ENCODE results near the gene PGAM5. TPM values are rescaled to one million over a fixed set of nuclear protein-coding genes. Genes with fewer than 3 reads are reported as not detected.
A peak's percentile ranks its signal among the peaks of the same experiment; 100 is the strongest.

Gene PGAM5
- total RNA-seq, 1 experiment from 2014 or later: 112 TPM

DNA sequence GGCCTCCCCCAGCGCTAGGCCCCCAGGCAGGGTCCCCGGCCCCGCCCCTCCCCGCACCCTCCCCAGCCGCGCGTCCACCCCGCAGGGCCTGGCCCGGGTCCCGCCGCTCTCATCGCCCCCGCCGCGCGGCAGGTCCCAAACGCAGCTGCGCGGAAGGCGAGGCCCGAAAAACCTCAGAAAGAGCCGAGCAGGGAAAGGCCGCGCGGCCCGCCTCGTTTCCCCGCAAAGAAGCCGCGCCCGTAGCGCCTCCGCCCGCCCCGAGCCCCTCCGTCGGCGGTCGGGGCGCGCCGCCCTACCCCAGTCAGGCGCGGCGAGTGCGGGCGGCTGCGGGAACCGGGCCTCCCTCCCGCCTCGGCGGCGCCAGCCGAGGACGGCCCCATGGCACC is 23.8 kb upstream of the PGAM5 start:
- no peak overlapping the region for H3T11ph ChIP-seq (ENCODE audit: low read length)
- H4K91ac ChIP-seq (ENCODE audit: insufficient read length, low read depth, low read length): no peak overlapping the region
- TF ChIP-seq, protein P1, sequence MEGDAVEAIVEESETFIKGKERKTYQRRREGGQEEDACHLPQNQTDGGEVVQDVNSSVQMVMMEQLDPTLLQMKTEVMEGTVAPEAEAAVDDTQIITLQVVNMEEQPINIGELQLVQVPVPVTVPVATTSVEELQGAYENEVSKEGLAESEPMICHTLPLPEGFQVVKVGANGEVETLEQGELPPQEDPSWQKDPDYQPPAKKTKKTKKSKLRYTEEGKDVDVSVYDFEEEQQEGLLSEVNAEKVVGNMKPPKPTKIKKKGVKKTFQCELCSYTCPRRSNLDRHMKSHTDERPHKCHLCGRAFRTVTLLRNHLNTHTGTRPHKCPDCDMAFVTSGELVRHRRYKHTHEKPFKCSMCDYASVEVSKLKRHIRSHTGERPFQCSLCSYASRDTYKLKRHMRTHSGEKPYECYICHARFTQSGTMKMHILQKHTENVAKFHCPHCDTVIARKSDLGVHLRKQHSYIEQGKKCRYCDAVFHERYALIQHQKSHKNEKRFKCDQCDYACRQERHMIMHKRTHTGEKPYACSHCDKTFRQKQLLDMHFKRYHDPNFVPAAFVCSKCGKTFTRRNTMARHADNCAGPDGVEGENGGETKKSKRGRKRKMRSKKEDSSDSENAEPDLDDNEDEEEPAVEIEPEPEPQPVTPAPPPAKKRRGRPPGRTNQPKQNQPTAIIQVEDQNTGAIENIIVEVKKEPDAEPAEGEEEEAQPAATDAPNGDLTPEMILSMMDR (conservative IDR thresholded peaks at IDR 0.05): no peak
- no peak for DNase-seq
- H3K18ac ChIP-seq (ENCODE audit: insufficient read length, low read depth, low read length): no peak overlapping the region
- H3K9me3 ChIP-seq (ENCODE audit: control insufficient read depth, low read depth, low read length): no peaks in the 10 kb centered on the region
- no peak overlapping the region for H3K27ac ChIP-seq (ENCODE audit: insufficient read length, low read depth, low read length)
- no peak overlapping the region for H2BK5ac ChIP-seq (ENCODE audit: insufficient read length, low read length)
- no peak overlapping the region for H2BK12ac ChIP-seq (ENCODE audit: insufficient read length, low read depth, low read length)
- H3K4me1 ChIP-seq (ENCODE audit: insufficient read depth, low read length): no peaks in the 10 kb centered on the region; the same call in 1 of the 2 replicates
- no peak overlapping the region for H3K27ac Mint-ChIP-seq
- peaks cover 5% of the 10 kb centered on the region for H3K23me2 ChIP-seq (ENCODE audit: insufficient read length, low read depth, low read length, poor library complexity, severe bottlenecking)
- H2AK5ac ChIP-seq (ENCODE audit: insufficient read length, low read length): no peak overlapping the region
- peaks cover 10% of the 10 kb centered on the region; the same call in 1 of the 2 replicates for H3K79me2 ChIP-seq (ENCODE audit: insufficient read depth, low read length)
- H2BK20ac ChIP-seq (ENCODE audit: low read depth, low read length, poor library complexity, severe bottlenecking): no peak overlapping the region
- no peaks in the 10 kb centered on the region; a peak in 1 of 5 replicates for H3K9me3 Mint-ChIP-seq
- H3K4ac ChIP-seq (ENCODE audit: low read depth, low read length): no peak overlapping the region
- H3K79me1 ChIP-seq (ENCODE audit: insufficient read depth, low read depth, low read length, poor library complexity, severe bottlenecking): no peaks in the 10 kb centered on the region
- H3K23ac ChIP-seq (ENCODE audit: insufficient read length, low read depth, low read length): no peak overlapping the region
- H2AFZ ChIP-seq (ENCODE audit: low read length): no peak overlapping the region
- H3K4me2 ChIP-seq (ENCODE audit: insufficient read depth, insufficient read length, low read length): peak overlapping the region; percentile 48
- H3K14ac ChIP-seq (ENCODE audit: insufficient read depth, low read length): peak overlapping the region; percentile 75
- peaks cover 6% of the 10 kb centered on the region for H3K27me3 Mint-ChIP-seq (ENCODE audit: low read depth)
- H2BK15ac ChIP-seq (ENCODE audit: low read depth, low read length): no peak overlapping the region
- no peak overlapping the region for H4K5ac ChIP-seq (ENCODE audit: insufficient read length, low read depth, low read length)
- peaks cover 14 to 24% (median 20%) of the 10 kb centered on the region in 3 experiments; a peak in 6 of 7 replicates for H3K36me3 Mint-ChIP-seq (ENCODE audit: insufficient read depth in 1 of 3, low read depth in 3 of 3)
- H3K56ac ChIP-seq (ENCODE audit: insufficient read length, low read depth, low read length): no peak overlapping the region
- peaks cover 7% of the 10 kb centered on the region for H3K27me3 ChIP-seq (ENCODE audit: insufficient read depth, low read length)
- H3K4me1 Mint-ChIP-seq: peaks cover 15 to 20% of the 10 kb centered on the region in 2 experiments
- peak overlapping the region; percentile 72 to 84 for H3K4me3 Mint-ChIP-seq
- H2BK120ac ChIP-seq (ENCODE audit: low read depth, low read length, poor library complexity, severe bottlenecking): no peak overlapping the region
- H4K8ac ChIP-seq (replicated peaks; ENCODE audit: insufficient read length, low read depth, low read length): no peak overlapping the region
- no CpG with 5 or more reads among the region's 55 CpGs for WGBS (ENCODE audit: extremely low coverage, insufficient read length, low lambda C conversion rate)
- H3K9ac ChIP-seq (ENCODE audit: extremely low read depth, insufficient read length, low read length): peak overlapping the region; percentile 65
- H4K20me1 ChIP-seq (ENCODE audit: control insufficient read depth, insufficient read depth, insufficient read length): no peaks in the 10 kb centered on the region

Data from H9 (cell line).